ENCODE results near the gene OGFOD2. TPM values are rescaled to one million over a fixed set of nuclear protein-coding genes. Genes with fewer than 3 reads are reported as not detected.
A peak's percentile ranks its signal among the peaks of the same experiment; 100 is the strongest.

OGFOD2 gene
- total RNA-seq, 1 donor from 2014 or later: 12.8 TPM

GRCh38 chr12:122968104-122968503, 6.9 kb upstream of the OGFOD2 start:
- no peak for DNase-seq (ENCODE audit: low spot score)
- ATAC-seq: no peak
- intact Hi-C loops (cut with DNase I): no loop called here

DNA sequence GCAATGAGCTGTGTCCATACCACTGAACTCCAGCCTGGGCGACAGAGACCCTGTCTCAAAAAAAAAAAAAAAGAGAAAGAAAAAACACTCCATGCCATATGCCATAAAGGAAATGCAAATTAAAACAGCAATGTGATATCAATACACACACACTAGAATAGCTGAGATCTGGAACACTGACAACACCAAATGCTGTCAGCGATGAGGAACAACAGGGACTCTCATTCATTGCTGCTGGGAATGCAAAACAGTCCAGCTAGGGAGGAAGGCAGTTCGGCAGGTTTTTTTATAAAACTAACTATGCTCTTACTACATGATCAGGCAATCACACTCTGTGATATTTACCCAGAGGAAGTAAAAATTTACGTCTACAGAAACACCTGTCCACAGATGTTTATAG, 5.4 kb upstream of the OGFOD2 start:
- no peak for ATAC-seq
- no peak for DNase-seq (ENCODE audit: low spot score)
- intact Hi-C loops (cut with DNase I): no loop called here

DNA sequence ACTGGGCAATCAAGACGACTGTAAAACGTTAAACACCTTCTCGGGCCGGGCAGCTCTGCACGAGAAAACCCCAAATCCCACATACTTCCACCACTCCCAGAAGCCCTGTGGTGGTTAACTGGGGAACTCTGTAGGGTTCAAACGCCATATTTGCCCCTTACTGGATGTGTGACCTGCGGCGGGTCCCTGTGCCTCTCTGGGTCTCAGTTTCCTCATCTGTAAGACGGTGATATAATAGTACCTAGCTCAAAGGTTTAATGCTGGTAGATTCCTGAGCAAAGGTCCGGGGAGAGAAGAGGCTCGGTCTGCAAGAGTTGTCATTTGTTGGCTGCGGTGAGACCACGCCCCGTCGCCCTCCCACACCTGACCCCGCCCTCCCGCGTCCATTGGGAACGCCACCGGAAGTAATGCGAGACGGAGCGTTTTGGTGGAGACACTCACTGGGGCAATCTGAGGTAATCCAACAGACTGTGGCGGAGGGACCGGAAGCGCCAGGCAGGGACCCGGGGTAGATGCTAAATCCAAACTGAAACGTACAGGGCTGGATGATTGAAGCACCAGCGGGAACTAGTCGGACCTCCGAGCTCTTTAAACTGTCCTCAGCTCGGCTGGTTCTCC, 661 bp upstream of the OGFOD2 start:
- peak; percentile 99 for DNase-seq (ENCODE audit: low spot score)
- intact Hi-C loops (cut with DNase I): no loop called here
- ATAC-seq: peak; percentile 98

GRCh38 chr12:122975790-122976647, 975 bp downstream of the OGFOD2 start:
- no peak for ATAC-seq
- intact Hi-C loops (cut with DNase I): no loop called here
- no peak for DNase-seq (ENCODE audit: low spot score)

DNA sequence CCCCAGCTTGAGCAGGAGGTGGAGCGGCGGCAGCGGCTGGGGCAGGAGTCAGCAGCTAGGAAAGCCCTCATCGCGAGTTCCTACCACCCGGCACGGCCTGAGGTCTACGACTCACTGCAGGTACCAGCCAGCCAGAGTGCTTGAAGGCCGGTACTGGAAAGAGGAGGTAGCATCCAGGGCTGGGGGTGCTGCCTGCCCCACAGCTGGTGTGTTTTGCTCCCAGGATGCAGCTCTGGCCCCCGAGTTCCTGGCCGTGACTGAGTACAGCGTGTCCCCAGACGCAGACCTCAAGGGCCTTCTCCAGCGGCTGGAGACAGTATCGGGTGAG, 1.6 kb downstream of the OGFOD2 start:
- intact Hi-C loops (cut with DNase I): no loop called here
- no peak for DNase-seq (ENCODE audit: low spot score)

DNA sequence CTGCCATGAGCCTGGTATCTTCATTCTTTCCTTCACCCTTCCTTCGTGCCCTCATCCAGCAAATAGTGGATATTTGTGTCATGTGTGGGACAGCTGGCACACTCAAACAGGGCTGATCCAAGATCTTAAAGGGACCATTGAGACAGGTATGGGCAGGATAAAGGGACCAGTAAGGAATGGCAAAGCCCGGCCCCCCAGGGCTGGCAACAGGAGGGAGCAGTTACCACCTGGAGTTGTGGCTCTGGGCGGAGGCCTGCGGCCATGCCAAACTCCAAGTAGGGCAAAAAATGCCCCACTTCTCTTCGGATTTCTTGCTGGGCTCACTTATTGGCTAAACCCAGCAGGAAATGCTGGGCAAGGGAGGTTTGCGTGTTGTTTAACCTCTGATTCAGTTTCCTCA, 2.1 kb downstream of the OGFOD2 start:
- no peak for DNase-seq (ENCODE audit: low spot score)
- intact Hi-C loops (cut with DNase I): no loop called here

More for the DNA sequence above, 1.6 kb downstream of the OGFOD2 start:
- no peak for ATAC-seq

GRCh38 chr12:122977655-122978392, 2.8 kb downstream of the OGFOD2 start:
- DNase-seq (ENCODE audit: low spot score) (no peak), ATAC-seq (no peak)
- intact Hi-C loops (cut with DNase I): no loop called here

More for the DNA sequence above, 2.1 kb downstream of the OGFOD2 start:
- ATAC-seq: no peak

DNA sequence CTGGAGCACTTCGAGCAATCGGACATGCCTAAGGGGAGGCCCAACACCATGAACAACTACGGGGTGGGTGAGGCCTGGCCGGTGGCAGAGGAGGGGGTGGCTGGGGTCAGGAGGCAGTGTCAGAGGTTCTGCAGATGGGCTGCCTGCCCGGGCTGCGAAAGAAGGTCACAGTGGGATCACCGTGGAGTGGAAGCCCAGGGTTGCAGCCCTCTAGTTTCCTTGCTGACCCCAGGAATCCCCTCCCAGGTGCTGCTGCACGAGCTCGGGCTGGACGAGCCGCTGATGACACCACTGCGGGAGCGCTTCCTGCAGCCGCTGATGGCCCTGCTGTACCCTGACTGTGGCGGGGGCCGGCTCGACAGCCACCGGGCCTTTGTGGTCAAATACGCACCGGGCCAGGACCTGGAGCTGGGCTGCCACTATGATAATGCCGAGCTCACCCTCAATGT, 3.5 kb downstream of the OGFOD2 start:
- ATAC-seq: no peak
- no peak for DNase-seq (ENCODE audit: low spot score)
- intact Hi-C loops (cut with DNase I): no loop called here

- no peak for DNase-seq (ENCODE audit: low spot score)
These were observed 4.2 kb downstream of the OGFOD2 start for GRCh38 chr12:122979001-122979907.

DNA sequence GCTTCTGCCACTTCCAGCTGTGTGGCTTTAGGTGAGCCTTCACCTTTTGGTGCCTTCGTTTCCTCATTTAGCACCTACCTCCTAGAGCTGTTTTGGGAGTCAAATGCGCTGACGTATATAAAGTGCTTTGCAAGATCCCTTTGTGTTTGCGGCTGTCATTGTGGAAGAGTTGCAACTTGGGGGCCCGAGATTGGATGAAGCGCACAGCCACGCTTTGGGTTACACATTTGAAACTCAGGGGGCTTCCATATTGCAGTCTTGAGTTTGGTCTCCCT, 4.8 kb downstream of the OGFOD2 start:
- ATAC-seq (no peak), DNase-seq (ENCODE audit: low spot score) (no peak)
- intact Hi-C loops (cut with DNase I): loop anchor here (10.0 kb wide), 1 partner anchor 165 kb away; no protein-coding TSS in a partner anchor

More at GRCh38 chr12:122979001-122979907, 4.2 kb downstream of the OGFOD2 start:
- no peak for ATAC-seq
- intact Hi-C loops (cut with DNase I): no loop called here

- ATAC-seq (peak; percentile 68), DNase-seq (ENCODE audit: low spot score) (peak; percentile 81)
- intact Hi-C loops (cut with DNase I): loop anchor here (10.0 kb wide), 1 partner anchor 164 kb away; no protein-coding TSS in a partner anchor
These were observed 5.4 kb downstream of the OGFOD2 start, which contains the start of gene ARL6IP4 for GRCh38 chr12:122980183-122981035. ARL6IP4 (plus strand) TSS chr12:122980681; CDS start chr12:122981140, 459 bp downstream.

DNA sequence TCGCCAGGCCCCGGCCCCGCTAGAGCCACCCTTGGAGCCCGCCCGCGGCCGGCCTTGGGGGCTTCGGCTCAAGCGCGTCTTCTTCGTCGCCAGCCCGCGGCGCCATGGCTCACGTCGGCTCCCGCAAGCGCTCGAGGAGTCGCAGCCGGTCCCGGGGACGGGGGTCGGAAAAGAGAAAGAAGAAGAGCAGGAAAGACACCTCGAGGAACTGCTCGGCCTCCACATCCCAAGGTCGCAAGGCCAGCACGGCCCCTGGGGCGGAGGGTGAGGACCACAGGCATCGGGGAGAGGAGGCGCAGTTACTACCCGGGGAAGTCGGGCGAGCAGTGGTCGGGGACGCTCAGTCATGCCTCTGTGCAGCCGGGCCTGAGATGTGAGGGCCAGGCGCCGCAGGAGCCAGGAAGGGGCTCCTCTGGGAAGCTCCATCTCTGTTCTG, 6.0 kb downstream of the OGFOD2 start:
- DNase-seq (ENCODE audit: low spot score) (no peak), ATAC-seq (no peak)
- intact Hi-C loops (cut with DNase I): loop anchor here (10.0 kb wide), 1 partner anchor 164 kb away; no protein-coding TSS in a partner anchor

DNA sequence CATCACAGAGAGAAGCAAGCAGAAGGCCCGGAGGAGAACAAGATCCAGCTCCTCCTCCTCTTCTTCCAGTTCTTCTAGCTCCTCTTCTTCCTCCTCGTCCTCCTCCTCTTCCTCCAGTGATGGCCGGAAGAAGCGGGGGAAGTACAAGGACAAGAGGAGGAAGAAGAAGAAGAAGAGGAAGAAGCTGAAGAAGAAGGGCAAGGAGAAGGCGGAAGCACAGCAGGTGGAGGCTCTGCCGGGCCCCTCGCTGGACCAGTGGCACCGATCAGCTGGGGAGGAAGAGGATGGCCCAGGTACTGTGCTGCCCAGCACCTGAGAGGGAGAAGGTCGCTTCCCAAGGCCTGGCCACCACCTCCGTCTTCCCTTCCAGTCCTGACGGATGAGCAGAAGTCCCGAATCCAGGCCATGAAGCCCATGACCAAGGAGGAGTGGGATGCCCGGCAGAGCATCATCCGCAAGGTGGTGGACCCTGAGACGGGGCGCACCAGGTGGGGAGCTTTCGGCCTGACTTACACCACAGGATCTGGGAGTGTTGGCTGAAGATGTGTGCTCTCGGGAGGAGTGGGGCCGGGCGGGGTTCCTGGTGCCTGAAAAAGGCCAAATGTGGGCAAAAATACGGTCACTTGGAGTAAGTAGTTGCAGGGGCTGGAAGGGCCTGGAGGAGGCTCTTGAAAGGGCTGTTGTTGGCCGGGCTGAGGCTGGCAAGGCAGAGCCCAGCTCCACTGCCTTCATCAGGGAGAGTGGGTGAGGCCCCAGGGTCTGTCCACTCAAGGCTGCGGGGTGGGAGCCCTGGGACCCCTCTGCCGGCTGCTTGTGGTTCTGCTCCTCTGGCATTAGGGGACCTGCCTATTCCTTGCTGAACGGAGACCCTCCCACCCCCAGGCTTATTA, 6.8 kb downstream of the OGFOD2 start:
- no peak for DNase-seq (ENCODE audit: low spot score)
- no peak for ATAC-seq
- intact Hi-C loops (cut with DNase I): loop anchor here (10.0 kb wide), 1 partner anchor 163 kb away; no protein-coding TSS in a partner anchor

DNA sequence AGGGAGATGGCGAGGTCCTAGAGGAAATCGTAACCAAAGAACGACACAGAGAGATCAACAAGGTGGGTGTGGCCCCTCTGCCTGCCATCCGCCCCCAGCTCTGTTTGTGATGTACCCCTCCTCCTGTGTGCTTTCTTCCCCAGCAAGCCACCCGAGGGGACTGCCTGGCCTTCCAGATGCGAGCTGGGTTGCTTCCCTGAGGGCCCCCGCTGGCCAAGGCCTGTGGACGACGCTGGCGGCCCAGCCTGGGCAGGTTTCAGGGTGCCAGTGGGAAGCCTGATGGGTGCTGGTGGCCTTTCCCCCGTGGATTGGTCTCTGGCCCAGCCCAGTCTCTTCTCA, 7.4 kb downstream of the OGFOD2 start:
- no peak for ATAC-seq
- intact Hi-C loops (cut with DNase I): loop anchor here (10.0 kb wide), 1 partner anchor 162 kb away; no protein-coding TSS in a partner anchor
- no peak for DNase-seq (ENCODE audit: low spot score)

DNA sequence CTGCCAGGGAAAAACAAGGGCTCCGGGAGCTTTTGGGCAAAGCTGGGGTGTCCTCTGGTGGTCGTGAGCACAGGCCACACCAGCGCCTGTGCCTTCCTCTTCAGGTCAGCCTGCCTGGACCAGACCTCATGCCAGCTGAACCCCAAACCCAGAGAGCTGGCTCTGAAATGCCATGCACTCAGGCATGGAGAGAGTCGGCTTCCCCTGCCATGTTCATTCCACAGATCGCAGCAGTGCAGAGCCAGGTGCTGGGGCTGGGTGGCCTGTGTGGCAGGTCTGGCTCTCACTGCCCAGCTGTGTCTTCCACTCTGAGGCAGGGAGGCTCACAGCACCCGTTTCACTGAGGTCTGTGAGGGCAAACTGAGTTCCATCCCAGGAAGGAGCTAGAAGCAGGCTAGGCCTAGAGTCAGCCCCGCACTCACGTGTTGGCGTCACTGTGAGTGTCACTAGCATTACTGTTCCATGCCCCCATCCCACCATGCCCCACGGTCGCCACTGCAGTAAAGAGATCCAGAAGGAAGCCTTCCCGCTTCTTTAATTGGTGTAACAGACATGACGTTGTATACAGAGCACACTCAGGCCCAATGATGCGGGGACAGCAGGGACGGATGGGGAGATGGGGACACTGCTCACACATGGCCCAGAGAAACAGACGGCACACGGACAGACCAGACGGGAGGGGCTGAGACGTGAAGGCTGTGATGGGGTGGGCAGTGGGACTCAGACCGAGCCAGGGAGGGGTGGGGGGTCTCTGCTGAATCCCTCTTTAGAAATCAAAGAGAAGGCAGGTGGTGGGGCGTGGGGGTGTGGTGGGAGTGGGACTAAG, 8.1 kb downstream of the OGFOD2 start:
- no peak for ATAC-seq
- DNase-seq (ENCODE audit: low spot score): no peak
- intact Hi-C loops (cut with DNase I): loop anchor here (10.0 kb wide), 1 partner anchor 162 kb away; no protein-coding TSS in a partner anchor

Data from sciatic nerve (tissue), 2 donors.